KG1 (cell line): Measurements from ENCODE around the gene DND1.
A peak's percentile ranks its signal among the peaks of the same experiment; 100 is the strongest.
"Not testable (repeated sequence)": the region's sequence is repeated elsewhere in the genome, so short reads cannot be mapped to it uniquely, and the experiment has no call there.

Experiments
- DNase-seq: peaks from one replicate; lab custom pipeline; 2025; lab: John Stamatoyannopoulos, UW

DND1 gene

GRCh38 chr5:140673187-140673976 is at the start of gene DND1:
Gene DND1 (minus strand): TSS chr5:140673576. CDS start chr5:140673542, 34 bp downstream.
- no peak for DNase-seq

DNA sequence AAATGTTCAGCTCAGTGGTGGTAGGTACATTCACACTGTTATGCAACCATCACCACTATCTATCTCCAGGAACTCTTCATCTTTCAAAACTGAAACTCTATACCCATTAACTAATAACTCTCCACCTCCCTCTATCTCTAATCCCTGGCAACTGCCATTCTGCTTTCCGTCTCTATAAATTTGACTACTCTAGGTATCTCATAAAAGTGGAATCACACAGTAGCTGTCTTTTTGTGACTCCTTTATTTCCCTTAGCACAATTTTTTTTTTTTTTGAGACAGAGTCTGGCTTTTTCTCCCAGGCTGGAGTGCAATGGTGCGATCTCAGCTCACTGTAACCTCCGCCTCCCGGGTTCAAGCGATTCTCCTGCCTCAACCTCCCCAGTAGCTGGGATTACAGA is 48.0 kb upstream of the DND1 start:
- DNase-seq, result not testable (repeated sequence)

- not testable (repeated sequence) for DNase-seq
Observed at GRCh38 chr5:140720738-140721137, 47.4 kb upstream of the DND1 start.

GRCh38 chr5:140718266-140718592 is 44.9 kb upstream of the DND1 start:
- no peak for DNase-seq

DNA sequence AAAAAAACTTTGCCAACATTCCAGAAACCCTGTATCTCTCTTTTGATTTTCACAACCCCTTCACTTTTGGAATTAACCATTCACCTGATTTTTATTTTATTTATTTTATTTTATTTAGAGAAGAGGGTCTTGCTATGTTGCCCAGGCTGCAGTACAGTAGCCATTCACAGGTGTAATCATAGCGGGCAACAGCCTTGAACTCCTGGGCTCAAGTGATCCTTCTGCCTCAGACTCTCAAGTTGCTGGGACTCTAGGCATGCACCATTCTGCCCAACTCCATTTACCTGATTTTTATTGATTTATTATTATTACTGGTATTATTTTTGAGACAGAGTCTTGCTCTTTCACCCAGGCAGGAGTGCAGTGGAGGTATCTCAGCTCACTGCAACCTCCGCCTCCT is 42.9 kb upstream of the DND1 start:
- not testable (repeated sequence) for DNase-seq

- no peak for DNase-seq
Observed at GRCh38 chr5:140713562-140714094, 40.3 kb upstream of the DND1 start.

- no peak for DNase-seq
Observed at GRCh38 chr5:140711794-140712193, 38.4 kb upstream of the DND1 start.

DNA sequence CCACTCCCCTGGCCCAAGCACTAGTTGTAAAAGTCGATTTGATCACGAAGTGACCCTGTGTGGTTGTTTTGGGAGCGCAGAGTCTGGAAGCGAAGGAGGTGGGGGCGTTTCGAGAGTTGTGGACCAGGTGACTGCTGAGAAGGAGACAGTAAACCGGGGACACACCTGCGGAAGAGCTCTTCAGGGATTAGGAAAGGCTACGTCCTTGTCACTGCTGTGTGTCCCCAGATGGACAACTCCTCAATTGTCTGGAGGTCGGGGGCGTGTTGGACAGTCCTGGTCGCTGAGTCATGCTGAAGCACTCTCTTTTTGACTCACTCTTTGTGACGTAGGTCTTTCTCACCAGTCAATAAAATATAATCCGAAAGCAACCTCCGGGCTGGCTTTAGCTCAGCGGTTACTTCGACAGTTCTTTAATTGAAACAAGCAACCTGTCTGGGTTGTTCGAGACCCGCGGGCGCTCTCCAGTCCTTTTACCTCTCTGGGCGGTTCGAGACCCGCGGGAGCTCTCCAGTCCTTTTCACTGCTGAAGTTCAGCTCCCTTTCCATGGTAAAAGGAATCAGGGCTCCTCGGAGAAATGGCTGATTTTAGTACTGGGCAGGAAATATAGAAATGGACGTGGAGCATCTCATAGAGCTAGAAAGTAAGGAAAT is 37.6 kb upstream of the DND1 start:
- peak; percentile 80 for DNase-seq

DNA sequence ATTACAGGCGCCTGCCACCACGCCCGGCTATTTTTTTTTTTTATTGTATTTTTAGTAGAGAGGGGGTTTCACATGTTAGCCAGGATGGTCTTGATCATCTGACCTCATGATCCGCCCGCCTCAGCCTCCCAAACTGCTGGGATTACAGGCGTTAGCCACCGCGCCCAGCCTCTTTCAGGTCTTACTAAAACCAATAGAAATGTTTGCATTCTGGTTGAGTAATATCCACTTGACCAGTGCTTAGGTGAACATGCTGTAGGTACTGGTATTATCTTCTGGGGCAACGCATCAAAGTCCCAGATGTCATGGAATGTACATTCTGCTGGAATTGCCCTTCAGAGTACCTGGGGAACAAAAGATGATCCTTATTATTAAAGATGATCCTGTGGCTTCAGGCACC is 35.4 kb upstream of the DND1 start:
- not testable (repeated sequence) for DNase-seq

- no peak for DNase-seq
Observed at GRCh38 chr5:140707812-140708211, 34.4 kb upstream of the DND1 start.

DNA sequence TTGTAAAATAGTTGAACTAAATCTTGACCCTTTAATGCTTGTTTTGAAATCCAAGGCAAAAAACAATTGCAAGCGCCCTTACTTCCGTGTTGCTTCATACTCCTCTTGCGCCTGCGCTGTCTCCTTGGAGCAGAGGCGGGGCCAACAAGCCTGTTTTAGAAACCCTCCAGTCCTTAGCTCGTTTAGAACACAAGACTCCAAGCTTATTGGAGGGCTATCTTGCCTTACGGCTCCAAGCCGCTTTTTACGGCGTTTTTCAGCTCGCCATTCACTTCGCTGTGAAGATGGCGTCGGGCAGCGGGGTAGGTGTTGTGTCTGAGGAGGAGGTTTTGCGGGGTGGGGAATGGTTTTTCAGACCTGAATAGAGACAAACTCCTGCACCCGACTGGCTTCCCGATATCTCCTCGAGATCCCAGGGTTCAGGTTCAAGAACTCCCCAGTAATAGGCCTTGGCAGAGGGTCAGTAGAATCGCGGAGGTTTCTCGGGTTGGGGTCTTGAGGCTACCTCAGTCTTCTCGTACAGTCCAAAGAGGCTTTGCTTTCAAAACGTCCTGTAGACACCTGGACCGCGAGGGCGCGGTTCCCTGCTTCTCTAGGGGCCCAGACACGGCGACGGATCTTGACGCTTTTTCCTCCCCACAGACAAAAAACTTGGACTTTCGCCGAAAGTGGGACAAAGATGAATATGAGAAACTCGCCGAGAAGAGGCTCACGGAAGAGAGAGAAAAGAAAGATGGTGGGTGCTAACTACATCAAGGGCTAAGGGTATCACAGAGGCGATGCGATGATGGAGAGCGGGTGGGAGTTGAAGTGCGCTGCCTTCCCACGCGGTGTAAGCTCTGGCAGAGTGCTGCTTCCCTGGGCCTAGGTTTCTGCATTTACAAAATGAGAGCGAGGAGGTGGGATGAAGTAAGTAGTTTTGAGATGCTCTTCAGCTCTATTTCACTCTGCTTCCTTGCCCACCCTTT is 27.1 kb upstream of the DND1 start, which contains the start of gene ZMAT2:
ZMAT2 (plus strand) TSS at position 271 of the 968 bp plus-strand sequence; CDS start at position 285, 14 bp downstream.
- DNase-seq, result peak; percentile 68

- DNase-seq, result no peak
Observed at GRCh38 chr5:140696891-140697492, 23.6 kb upstream of the DND1 start.

- no peak for DNase-seq
Observed at GRCh38 chr5:140694276-140694675, 20.9 kb upstream of the DND1 start.

GRCh38 chr5:140690941-140691924 is 17.9 kb upstream of the DND1 start, which contains the start of the genes HARS1 and HARS2:
Gene HARS1 (minus strand): TSS chr5:140691370. CDS start chr5:140691304, 66 bp downstream.
Gene HARS2 (plus strand): TSS chr5:140691455. CDS start chr5:140691649, 194 bp downstream.
- DNase-seq, result peak; percentile 13

DNA sequence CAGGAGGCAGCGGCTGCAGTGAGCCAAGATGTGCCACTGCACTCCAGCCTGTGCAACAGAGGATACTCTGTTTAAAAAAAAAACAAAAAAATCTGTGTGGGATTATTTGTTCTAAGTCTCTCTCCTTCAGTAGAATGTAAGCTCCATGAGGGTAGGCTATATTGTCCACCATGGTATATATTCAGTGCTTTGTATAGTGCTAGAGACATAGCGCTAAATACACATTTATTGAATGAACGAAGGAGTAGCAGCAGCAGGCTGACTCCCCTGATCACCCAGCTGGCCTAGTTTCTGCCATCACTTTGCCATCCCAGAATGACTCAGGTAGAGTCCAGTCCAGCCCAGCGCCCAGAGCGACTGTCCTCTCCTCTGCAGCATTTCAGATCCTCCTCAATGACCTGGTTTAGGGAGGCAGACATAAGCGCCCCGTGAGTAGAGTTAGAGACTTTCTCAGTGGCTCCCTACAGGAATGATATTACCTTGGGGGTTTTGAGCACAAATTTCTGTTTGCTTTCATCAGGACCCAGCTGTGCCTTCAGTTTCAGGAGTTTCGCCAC is 17.1 kb upstream of the DND1 start:
- DNase-seq, result no peak

GRCh38 chr5:140678993-140679392 is 5.6 kb upstream of the DND1 start:
- DNase-seq, result no peak

GRCh38 chr5:140677947-140678346 is 4.6 kb upstream of the DND1 start:
- DNase-seq, result no peak

DNA sequence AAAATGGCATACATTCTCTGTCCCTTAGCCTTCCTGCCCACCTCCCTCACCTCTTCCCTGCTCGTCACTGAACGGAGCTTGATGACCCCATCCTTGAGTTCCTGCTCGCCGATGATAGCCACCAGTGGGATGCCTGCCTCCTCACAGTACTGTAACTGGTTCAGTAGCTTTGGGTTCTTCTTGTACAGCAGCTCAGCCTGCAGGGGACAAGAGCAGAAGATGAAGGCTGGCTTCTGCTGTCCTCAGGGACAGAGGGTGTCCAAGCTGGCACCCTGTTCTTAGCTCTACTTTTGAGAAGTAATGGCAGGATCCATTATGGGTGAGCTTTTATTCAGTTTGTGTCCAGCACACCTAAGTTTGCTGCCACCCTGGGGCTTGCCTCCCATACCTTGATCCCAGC is 1.3 kb upstream of the DND1 start:
- DNase-seq, result no peak

DNA sequence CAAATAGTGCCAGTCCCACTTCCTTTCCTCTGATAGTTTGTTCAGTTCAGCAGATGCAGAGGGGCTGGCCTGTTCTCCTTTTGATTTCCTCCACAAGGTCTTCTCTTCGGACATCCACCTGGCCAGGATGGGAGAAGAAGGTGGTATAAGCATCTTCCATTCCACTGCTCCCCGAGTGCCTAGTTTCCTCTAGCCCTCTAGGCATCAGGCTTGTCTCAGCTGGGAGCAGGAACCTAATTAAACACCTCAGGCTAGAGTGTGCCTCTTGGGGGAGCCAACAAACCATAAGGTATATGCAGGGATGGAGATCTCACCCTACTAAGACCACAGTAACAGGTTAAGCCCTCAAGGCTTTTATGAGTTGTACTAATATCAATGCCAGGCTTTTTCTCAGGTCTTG is 835 bp upstream of the DND1 start:
- no peak for DNase-seq
